Right lobe of liver (tissue), 4 donors: ENCODE data around the gene CYP27B1.

ENCODE experiments used
- POLR2A ChIP-seq: fragments of 450-650 bp; IDR thresholded peaks from one replicate; pipeline ENCODE4 v1.6.1; 2017; ENCODE audit warnings: antibody characterized with exemption, mild to moderate bottlenecking
- TF ChIP-seq, protein P1 (sequence below), 4 donors: fragments of 200-600 bp in 3 of 4; fragments of 450-650 bp in 1 of 4; IDR thresholded peaks; one replicate each; pipeline versions ENCODE4 v1.5.1 to v1.8.0; 2016 to 2022; ENCODE audit warnings: antibody characterized with exemption in 4 of 4, mild to moderate bottlenecking in 2 of 4
- donor health status: DM: no; HTN: no; CAD: no.
- donor health status: DM: no; HTN: no; CAD: no.
- donor health status: DM: no; HTN: yes; CAD: no.

DNA sequence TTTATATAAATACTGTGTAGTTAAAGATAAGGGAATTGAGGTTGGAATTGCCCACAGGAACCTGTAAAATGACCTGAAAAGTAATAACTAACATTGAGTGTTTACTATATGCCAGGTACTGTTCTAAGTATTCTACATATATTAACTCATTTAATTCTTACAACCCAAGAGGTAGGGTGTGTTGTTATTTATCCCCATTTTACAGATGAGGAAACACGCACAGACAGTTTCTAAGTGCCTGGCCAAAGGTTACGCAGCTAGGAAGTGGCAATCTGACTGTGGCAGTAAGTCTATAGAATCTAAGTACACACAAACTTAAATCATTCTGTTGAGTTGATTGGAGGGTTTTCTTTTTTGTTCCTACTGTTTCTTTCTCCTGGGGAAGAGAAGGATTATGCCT is 23.1 kb downstream of the CYP27B1 start:
- TF ChIP-seq, protein P1, sequence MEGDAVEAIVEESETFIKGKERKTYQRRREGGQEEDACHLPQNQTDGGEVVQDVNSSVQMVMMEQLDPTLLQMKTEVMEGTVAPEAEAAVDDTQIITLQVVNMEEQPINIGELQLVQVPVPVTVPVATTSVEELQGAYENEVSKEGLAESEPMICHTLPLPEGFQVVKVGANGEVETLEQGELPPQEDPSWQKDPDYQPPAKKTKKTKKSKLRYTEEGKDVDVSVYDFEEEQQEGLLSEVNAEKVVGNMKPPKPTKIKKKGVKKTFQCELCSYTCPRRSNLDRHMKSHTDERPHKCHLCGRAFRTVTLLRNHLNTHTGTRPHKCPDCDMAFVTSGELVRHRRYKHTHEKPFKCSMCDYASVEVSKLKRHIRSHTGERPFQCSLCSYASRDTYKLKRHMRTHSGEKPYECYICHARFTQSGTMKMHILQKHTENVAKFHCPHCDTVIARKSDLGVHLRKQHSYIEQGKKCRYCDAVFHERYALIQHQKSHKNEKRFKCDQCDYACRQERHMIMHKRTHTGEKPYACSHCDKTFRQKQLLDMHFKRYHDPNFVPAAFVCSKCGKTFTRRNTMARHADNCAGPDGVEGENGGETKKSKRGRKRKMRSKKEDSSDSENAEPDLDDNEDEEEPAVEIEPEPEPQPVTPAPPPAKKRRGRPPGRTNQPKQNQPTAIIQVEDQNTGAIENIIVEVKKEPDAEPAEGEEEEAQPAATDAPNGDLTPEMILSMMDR (IDR thresholded peaks at IDR 0.05) = no peak
- no peak for TF ChIP-seq POLR2A
